OCI-LY1 (cell line): ENCODE measurements around the gene DMAC2L.
A peak's percentile ranks its signal among the peaks of the same experiment; 100 is the strongest.

ENCODE experiments used
- CTCF ChIP-seq: fragments of 200-600 bp; sonication (generic), shearing (Covaris generic); IDR thresholded peaks from 2 replicates; pipeline ENCODE4 v1.5.1; 2017; ENCODE audit warnings: mild to moderate bottlenecking, antibody characterized with exemption, low read length, moderate library complexity, mixed read lengths
- EZH2 ChIP-seq: fragments of 200-600 bp; sonication (generic), shearing (Covaris generic); IDR thresholded peaks from 2 replicates; pipeline ENCODE4 v1.8.0; 2017; ENCODE audit warnings: borderline replicate concordance, mixed run types, mild to moderate bottlenecking, antibody characterized with exemption, low read length, moderate library complexity, mixed read lengths

DNA sequence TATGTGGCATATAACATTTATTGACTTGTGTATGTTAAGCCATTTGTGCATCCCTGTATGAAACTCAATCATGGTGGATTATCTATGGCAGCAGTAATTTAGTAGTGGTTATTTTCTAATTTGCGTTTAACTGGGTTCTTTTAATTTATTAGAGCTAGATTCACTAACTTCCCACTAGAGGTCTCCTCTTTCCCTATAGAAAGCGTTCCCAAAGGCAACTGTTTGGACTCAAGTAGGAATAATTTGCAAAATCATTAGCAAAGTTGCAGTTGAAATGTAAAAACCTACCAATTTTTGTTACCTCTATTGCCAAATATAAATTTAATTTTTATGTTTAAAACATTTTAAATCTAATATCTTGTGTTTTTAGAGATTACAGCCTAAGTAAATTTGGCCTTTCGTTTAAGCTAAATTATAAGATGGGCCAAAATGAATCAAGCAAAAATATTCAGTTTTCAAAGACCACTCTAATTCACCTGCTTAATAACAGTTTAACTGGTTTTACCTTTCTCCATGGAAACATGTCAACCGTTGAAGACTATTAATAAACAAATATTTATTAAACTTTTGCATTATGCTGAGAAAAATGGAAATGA, 6.0 kb downstream of the DMAC2L start:
- TF ChIP-seq CTCF = peak; percentile 52
- no peak for TF ChIP-seq EZH2
